GM23248 (cell line): ENCODE measurements around the gene COPS3. TPM values are rescaled to one million over a fixed set of nuclear protein-coding genes. Genes with fewer than 3 reads are reported as not detected.

ENCODE experiments used
- DNase-seq: peaks from one replicate; pipeline ENCODE4 v3.0.0-alpha.2; 2015
- H2AFZ ChIP-seq: fragments of 200-600 bp; sonication (generic); 2 replicates; pipeline ENCODE4 v1.6.1; 2016; ENCODE audit warnings: antibody characterized with exemption
- H3F3A ChIP-seq: fragments of 200-600 bp; sonication (generic); 2 replicates; pipeline ENCODE4 v1.6.1; 2016; ENCODE audit warnings: mild to moderate bottlenecking, antibody characterized with exemption, mixed run types; ENCODE audit not compliant: insufficient read depth
- H3K27ac ChIP-seq: fragments of 200-600 bp; sonication (generic); 2 replicates; pipeline ENCODE4 v1.5.1; 2016; ENCODE audit warnings: mild to moderate bottlenecking
- H3K27me3 ChIP-seq: fragments of 200-600 bp; sonication (generic); replicated peaks from 2 replicates; pipeline ENCODE4 v1.6.1; 2016; ENCODE audit warnings: mild to moderate bottlenecking; ENCODE audit not compliant: insufficient read depth
- H3K36me3 ChIP-seq: fragments of 200-600 bp; sonication (generic); 2 replicates; pipeline ENCODE4 v1.6.1; 2016; ENCODE audit warnings: low read depth, mild to moderate bottlenecking
- H3K4me1 ChIP-seq: fragments of 200-600 bp; sonication (generic); 2 replicates; pipeline ENCODE4 v1.6.1; 2016; ENCODE audit warnings: mild to moderate bottlenecking; ENCODE audit not compliant: insufficient read depth
- H3K4me2 ChIP-seq: fragments of 200-600 bp; sonication (generic); one replicate; pipeline ENCODE4 v1.6.1; 2016; ENCODE audit warnings: mild to moderate bottlenecking; ENCODE audit not compliant: unreplicated experiment
- H3K4me3 ChIP-seq: fragments of 200-600 bp; sonication (generic); 2 replicates; pipeline ENCODE4 v1.5.1; 2016; ENCODE audit warnings: mild to moderate bottlenecking
- H3K79me2 ChIP-seq: fragments of 200-600 bp; sonication (generic); 2 replicates; pipeline ENCODE4 v1.6.1; 2016; ENCODE audit warnings: mild to moderate bottlenecking; ENCODE audit not compliant: insufficient read depth
- H3K9ac ChIP-seq: fragments of 200-600 bp; sonication (generic); 2 replicates; pipeline ENCODE4 v1.6.1; 2016; ENCODE audit warnings: mild to moderate bottlenecking
- H3K9me2 ChIP-seq: fragments of 200-600 bp; sonication (generic); 2 replicates; pipeline ENCODE4 v1.6.1; 2016; ENCODE audit warnings: mixed run types, mild to moderate bottlenecking, moderate library complexity; ENCODE audit not compliant: insufficient read depth
- H3K9me3 ChIP-seq: fragments of 200-600 bp; sonication (generic); one replicate; pipeline ENCODE4 v1.6.1; 2017; ENCODE audit warnings: low read depth
- H4K20me1 ChIP-seq: fragments of 200-600 bp; sonication (generic); 2 replicates; pipeline ENCODE4 v1.6.0; 2016; ENCODE audit not compliant: insufficient read depth
- EZH2 ChIP-seq: fragments of 200-600 bp; sonication (generic); IDR thresholded peaks from 2 replicates; pipeline ENCODE4 v1.6.1; 2018; ENCODE audit warnings: antibody characterized with exemption, mild to moderate bottlenecking; ENCODE audit not compliant: insufficient read depth, poor library complexity, severe bottlenecking
- EZH2phosphoT487 ChIP-seq: fragments of 200-600 bp; sonication (generic); IDR thresholded peaks from 2 replicates; pipeline ENCODE4 v1.6.1; 2018; ENCODE audit warnings: antibody characterized with exemption, moderate library complexity, mild to moderate bottlenecking, low read depth; ENCODE audit not compliant: insufficient read depth
- WGBS, 2 experiments: methylation state at CpG; one replicate each; pipeline ENCODE4 v1.1.6; 2015 to 2017; ENCODE audit warnings: low lambda C conversion rate in 2 of 2, low coverage in 1 of 2; ENCODE audit errors: missing lambda C conversion rate in 2 of 2; 5-methylcytosine and 5-hydroxymethylcytosine counted together
- in situ Hi-C: fragments of 300-500 bp; cut with MboI; formaldehyde crosslinking; loops from 2 replicates; pipeline ENCODE4 v1.15.0; 2020
- polyA plus RNA-seq: library from polyadenylated mRNA; unstranded; fragments of >200 nt; fragmentation: Nextera tagmentation; extraction: Ambion mirVana; gene quantifications from 2 replicates; pipeline ENCODE4 v1.2.1, GENCODE V29; 2016
- total RNA-seq: library from RNA; depleted of rRNA; stranded (reverse); fragments of >200 nt; shearing (Covaris generic); gene quantifications from 2 replicates; pipeline ENCODE4 v1.2.3, GENCODE V29; 2014

Gene COPS3
- total and polyA plus RNA-seq, 2 experiments from 2014 or later, result 90.2 to 93.3 TPM

DNA sequence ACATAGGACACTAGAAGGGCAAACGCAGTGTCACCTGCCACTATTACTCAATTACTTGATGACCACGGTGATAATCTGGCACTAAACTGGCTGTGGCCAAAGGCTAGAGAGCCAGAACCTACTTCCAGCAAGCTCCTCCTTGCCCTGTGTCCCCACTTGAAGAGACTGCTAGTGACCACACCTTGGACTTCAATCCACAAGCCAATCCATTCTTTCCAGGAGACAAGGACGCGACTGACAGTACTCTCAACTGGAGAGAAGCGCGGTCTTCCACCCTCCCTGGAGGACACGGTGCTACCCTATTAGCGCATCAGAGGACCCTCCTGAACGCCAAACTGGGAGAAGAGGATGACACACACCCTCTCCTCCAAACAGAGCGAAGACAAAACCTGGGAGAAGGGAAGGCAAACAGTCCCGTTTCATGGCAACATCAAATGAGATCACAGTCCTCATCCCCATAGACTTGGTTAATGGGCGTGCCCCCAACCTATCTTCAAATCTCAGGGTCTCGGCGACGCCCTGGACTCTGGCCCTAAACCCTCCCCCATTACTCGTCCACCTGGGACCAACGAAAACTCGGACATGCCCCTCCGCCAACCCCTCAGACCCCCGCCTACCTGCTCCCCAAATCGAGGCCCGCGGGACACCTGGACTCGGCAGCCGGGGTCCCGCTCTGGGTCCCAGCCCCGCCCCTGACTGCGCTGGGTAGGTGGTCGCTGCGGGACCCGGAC, 44.6 kb downstream of the COPS3 start:
- peak overlapping the region; percentile 92 for H3K4me2 ChIP-seq
- in situ Hi-C loops, result no loop called here
- H2AFZ ChIP-seq, result peak overlapping the region; percentile 97
- TF ChIP-seq EZH2 (no peak), EZH2phosphoT487 (no peak)
- H4K20me1 ChIP-seq, result no peaks in the 10 kb centered on the region
- H3K9me3 ChIP-seq, result no peaks in the 10 kb centered on the region
- 0% methylated on average over 28 to 31 of the region's 31 CpGs for WGBS, 2 experiments
- H3K9ac ChIP-seq, result peak overlapping the region; percentile 99
- peak overlapping the region; percentile 94 for H3K27ac ChIP-seq
- peak; percentile 82 for DNase-seq
- peak overlapping the region; percentile 94 for H3K4me3 ChIP-seq
- no peaks in the 10 kb centered on the region for H3K9me2 ChIP-seq
- H3K4me1 ChIP-seq, result peaks cover 13% of the 10 kb centered on the region
- H3K79me2 ChIP-seq, result peaks cover 48% of the 10 kb centered on the region
- H3F3A ChIP-seq, result peaks cover 14% of the 10 kb centered on the region
- H3K27me3 ChIP-seq, result no peaks in the 10 kb centered on the region
- H3K36me3 ChIP-seq, result no peaks in the 10 kb centered on the region

- Histone ChIP-seq H3K27me3 (no peaks in the 10 kb centered on the region), H3K9me2 (no peaks in the 10 kb centered on the region), H3K9ac (peak overlapping the region; percentile 99), H3K4me3 (peak overlapping the region; percentile 94), H3K4me1 (peaks cover 13% of the 10 kb centered on the region), H3K4me2 (peak overlapping the region; percentile 92), H3K27ac (peak overlapping the region; percentile 94), H3K79me2 (peaks cover 48% of the 10 kb centered on the region), H4K20me1 (no peaks in the 10 kb centered on the region), H2AFZ (no peak overlapping the region), H3K9me3 (no peaks in the 10 kb centered on the region), H3F3A (peaks cover 14% of the 10 kb centered on the region), H3K36me3 (peaks cover 3% of the 10 kb centered on the region; the same call in 1 of the 2 replicates)
- in situ Hi-C loops, result no loop called here
- TF ChIP-seq EZH2 (no peak), EZH2phosphoT487 (no peak)
- WGBS, 2 experiments, result 15 to 19% methylated on average over 19 of the region's 19 CpGs
- peak; percentile 76 for DNase-seq
These were observed 45.6 kb downstream of the COPS3 start for GRCh38 chr17:17235212-17236174.

- Histone ChIP-seq H4K20me1 (no peaks in the 10 kb centered on the region), H3K4me1 (peaks cover 13% of the 10 kb centered on the region), H3K4me3 (no peak overlapping the region), H3K4me2 (no peak overlapping the region), H2AFZ (no peak overlapping the region), H3K27ac (no peak overlapping the region), H3K9me3 (no peaks in the 10 kb centered on the region), H3K9ac (no peak overlapping the region), H3K9me2 (no peaks in the 10 kb centered on the region), H3F3A (peaks cover 11% of the 10 kb centered on the region), H3K36me3 (peaks cover 19% of the 10 kb centered on the region; the same call in 1 of the 2 replicates), H3K27me3 (no peaks in the 10 kb centered on the region), H3K79me2 (peaks cover 48% of the 10 kb centered on the region)
- in situ Hi-C loops, result no loop called here
- WGBS, 2 experiments, result 86 to 90% methylated on average over 11 of the region's 11 CpGs
- DNase-seq, result no peak
- no peak for TF ChIP-seq EZH2
These were observed 48.8 kb downstream of the COPS3 start for GRCh38 chr17:17232303-17232621.

DNA sequence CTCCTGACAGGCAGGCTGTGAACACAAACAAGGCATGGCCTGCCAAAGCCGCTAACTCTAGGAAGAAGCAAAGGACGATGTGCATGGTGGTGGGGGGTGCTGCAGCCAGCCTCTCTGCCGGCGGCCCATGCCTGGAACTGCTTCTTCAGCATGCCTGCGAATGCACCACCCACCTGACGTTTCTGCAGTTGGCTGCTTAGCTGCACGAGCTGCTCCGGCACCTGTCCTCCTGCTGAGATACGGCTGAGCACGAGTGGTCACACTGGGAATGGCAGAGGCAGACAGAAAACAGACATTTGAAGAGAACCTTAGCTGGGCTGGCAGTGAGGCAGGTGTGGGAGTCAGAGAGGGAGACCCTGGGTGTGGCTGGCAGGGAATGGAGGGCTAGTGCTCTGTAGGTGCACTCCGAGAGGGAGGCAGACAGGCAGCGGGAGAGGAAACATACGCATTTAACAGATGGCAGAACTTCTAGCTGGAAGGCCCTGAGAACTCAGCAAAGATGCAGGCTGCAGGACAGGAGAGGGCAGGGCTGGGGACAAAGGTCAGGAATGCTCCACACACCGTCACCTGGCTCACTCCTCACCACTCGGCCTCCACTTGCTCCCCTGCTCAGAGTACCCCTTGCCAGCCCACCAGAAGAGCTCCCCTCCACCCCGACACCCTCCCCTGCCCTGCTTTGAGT, 49.3 kb downstream of the COPS3 start:
- H3K9me2 ChIP-seq, result no peaks in the 10 kb centered on the region
- H3F3A ChIP-seq, result peaks cover 11% of the 10 kb centered on the region
- TF ChIP-seq EZH2phosphoT487, result no peak
- no peak for TF ChIP-seq EZH2
- no peaks in the 10 kb centered on the region for H4K20me1 ChIP-seq
- peaks cover 46% of the 10 kb centered on the region for H3K79me2 ChIP-seq
- in situ Hi-C loops, result no loop called here
- no peaks in the 10 kb centered on the region for H3K27me3 ChIP-seq
- H2AFZ ChIP-seq, result no peak overlapping the region
- peaks cover 19% of the 10 kb centered on the region; the same call in 1 of the 2 replicates for H3K36me3 ChIP-seq
- H3K4me3 ChIP-seq, result no peak overlapping the region
- peaks cover 13% of the 10 kb centered on the region for H3K4me1 ChIP-seq
- WGBS, 2 experiments, result 82 to 91% methylated on average over 14 to 15 of the region's 16 CpGs
- H3K9ac ChIP-seq, result no peak overlapping the region
- no peak overlapping the region for H3K4me2 ChIP-seq
- H3K27ac ChIP-seq, result no peak overlapping the region
- DNase-seq, result no peak
- H3K9me3 ChIP-seq, result no peaks in the 10 kb centered on the region
